Measurements from ENCODE around the gene AKAP17A. TPM values are rescaled to one million over a fixed set of nuclear protein-coding genes. Genes with fewer than 3 reads are reported as not detected.
"Not testable (repeated sequence)": the region's sequence is repeated elsewhere in the genome, so short reads cannot be mapped to it uniquely, and the experiment has no call there.

AKAP17A gene
- total RNA-seq, 1 donor from 2014 or later: 49.8 TPM

DNA sequence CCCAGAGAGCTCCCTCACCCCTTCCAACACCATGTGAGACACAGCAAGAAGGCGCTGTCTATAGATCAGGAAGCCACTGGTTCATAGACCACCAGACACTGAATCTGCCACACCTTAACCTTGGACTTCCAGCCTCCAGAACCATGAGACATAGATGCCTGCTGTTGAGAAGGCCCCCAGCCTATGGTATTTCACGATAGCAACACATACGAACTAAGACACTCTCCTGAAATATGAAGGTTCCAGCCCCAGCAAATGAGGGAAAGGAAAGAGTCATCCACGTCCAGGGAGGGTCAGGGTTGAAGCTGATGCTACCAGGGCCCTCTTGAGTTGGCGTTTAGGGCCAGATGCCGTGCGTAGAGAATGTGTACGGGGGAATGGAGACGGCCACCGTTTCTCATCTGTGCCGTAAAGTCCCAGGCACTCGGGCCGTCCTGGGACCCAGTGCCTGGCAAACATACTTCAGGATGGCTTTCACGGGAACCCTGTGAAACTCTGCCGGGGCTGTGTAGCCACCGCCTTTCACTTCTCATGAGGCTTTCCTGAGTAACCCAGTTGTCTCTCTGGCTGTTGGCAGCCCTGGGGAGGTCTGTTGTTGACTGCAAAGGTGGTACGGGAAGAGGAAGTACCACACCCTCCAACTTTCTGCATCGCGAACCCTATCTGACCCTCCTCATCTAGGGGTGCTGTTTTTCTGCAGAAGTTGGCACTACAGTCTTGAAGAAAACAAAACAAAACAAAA lies 36.8 kb upstream of the AKAP17A start:
- no peaks in the 10 kb centered on the region for H3K4me1 Mint-ChIP-seq (ENCODE audit: unreplicated experiment)
- no peak overlapping the region for H3K4me3 Mint-ChIP-seq
- H3K36me3 Mint-ChIP-seq: no peaks in the 10 kb centered on the region
- peaks cover 5% of the 10 kb centered on the region for H3K9me3 Mint-ChIP-seq
- DNase-seq (ENCODE audit: extremely low spot score, unreplicated experiment): peak; percentile 27
- no peak overlapping the region for H3K27ac Mint-ChIP-seq
- TF ChIP-seq, protein P1, sequence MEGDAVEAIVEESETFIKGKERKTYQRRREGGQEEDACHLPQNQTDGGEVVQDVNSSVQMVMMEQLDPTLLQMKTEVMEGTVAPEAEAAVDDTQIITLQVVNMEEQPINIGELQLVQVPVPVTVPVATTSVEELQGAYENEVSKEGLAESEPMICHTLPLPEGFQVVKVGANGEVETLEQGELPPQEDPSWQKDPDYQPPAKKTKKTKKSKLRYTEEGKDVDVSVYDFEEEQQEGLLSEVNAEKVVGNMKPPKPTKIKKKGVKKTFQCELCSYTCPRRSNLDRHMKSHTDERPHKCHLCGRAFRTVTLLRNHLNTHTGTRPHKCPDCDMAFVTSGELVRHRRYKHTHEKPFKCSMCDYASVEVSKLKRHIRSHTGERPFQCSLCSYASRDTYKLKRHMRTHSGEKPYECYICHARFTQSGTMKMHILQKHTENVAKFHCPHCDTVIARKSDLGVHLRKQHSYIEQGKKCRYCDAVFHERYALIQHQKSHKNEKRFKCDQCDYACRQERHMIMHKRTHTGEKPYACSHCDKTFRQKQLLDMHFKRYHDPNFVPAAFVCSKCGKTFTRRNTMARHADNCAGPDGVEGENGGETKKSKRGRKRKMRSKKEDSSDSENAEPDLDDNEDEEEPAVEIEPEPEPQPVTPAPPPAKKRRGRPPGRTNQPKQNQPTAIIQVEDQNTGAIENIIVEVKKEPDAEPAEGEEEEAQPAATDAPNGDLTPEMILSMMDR (conservative IDR thresholded peaks at IDR 0.05): no peak
- H3K27me3 Mint-ChIP-seq: peaks cover 10% of the 10 kb centered on the region

DNA sequence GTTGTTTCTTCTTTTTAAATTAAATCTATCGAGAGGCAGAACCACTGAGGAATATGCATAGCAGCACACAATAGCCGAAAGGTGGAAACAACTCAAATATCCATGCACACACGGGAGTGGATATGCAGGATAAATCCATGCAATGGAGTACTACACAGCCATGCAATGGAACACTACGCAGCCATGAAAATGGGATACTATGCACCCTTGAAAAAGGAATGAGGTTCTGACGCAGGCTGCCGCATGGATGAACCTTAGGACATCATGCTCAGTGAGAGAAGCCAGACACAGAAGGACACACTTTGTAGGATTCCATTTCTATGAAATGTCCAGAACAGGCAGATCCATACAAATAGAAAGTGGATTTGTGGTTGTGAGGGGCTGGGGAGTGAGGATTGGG lies 36.0 kb upstream of the AKAP17A start:
- Mint-ChIP-seq H3K4me3 (no peak overlapping the region), H3K4me1 (ENCODE audit: unreplicated experiment) (no peaks in the 10 kb centered on the region), H3K36me3 (no peaks in the 10 kb centered on the region), H3K9me3 (peaks cover 5% of the 10 kb centered on the region), H3K27ac (no peak overlapping the region), H3K27me3 (peaks cover 10% of the 10 kb centered on the region)
- TF ChIP-seq, protein P1 (conservative IDR thresholded peaks at IDR 0.05): no peak
- peak; percentile 1 for DNase-seq (ENCODE audit: extremely low spot score, unreplicated experiment)

DNA sequence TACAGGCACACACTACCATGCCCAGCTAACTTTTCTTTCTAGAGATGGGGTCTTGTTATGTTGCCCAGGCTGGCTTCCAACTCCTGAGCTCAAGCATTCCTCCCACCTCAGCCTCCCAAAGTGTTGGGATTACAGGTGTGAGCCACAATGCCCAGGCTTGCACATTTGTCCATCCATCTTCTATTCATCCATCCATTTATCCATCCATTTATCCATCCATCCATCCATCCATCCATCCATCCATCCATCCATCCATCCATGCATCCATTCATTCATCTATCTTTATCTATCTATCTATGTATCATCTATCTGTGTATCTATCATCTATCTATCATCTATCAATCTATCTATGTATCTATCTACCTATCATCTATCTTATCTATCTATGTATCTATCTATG lies 34.0 kb upstream of the AKAP17A start:
- H3K27me3 Mint-ChIP-seq; H3K4me1 Mint-ChIP-seq (ENCODE audit: unreplicated experiment); H3K27ac Mint-ChIP-seq; H3K9me3 Mint-ChIP-seq; H3K36me3 Mint-ChIP-seq; H3K4me3 Mint-ChIP-seq: not testable (repeated sequence)
- DNase-seq (ENCODE audit: extremely low spot score, unreplicated experiment): peak; percentile 4

DNA sequence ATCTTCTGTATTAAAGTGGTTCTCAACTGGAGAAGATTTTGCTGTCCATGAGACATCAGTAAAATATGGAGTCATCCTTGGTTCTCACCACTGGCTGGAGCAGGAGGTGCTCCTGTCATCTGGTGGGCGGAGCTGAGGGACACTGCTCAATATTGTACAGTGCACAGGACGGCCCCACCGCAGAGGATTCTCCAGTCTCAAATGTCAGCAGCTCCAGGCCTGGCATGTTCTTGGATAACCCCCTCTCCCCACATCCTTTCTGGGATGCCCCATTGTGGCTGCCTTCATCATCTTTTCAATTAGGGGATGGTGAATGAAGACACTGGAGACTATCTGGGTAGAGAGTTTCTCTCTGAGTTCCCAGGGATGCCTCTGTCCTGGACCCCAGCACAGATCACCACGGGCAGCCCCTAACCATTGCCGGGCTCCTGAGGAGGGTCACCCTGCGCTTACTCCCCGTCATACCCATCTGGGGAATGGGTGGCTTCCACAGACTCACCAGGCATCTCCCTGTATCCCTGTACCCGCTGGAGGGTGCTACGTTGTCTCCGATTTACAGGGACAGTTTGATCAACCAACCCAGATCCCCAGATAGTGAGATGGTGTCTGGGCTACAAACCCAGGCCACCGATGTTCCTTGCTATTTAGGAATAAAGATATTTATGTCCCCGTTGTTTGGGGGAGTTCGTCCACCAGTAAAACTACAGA lies 32.5 kb upstream of the AKAP17A start:
- H3K4me1 Mint-ChIP-seq (ENCODE audit: unreplicated experiment): no peaks in the 10 kb centered on the region
- peaks cover 5% of the 10 kb centered on the region for H3K9me3 Mint-ChIP-seq
- DNase-seq (ENCODE audit: extremely low spot score, unreplicated experiment): peak; percentile 25
- H3K4me3 Mint-ChIP-seq: no peak overlapping the region
- H3K27ac Mint-ChIP-seq: no peak overlapping the region
- H3K36me3 Mint-ChIP-seq: no peaks in the 10 kb centered on the region
- H3K27me3 Mint-ChIP-seq: peaks cover 5% of the 10 kb centered on the region
- TF ChIP-seq, protein P1 (conservative IDR thresholded peaks at IDR 0.05): no peak

DNA sequence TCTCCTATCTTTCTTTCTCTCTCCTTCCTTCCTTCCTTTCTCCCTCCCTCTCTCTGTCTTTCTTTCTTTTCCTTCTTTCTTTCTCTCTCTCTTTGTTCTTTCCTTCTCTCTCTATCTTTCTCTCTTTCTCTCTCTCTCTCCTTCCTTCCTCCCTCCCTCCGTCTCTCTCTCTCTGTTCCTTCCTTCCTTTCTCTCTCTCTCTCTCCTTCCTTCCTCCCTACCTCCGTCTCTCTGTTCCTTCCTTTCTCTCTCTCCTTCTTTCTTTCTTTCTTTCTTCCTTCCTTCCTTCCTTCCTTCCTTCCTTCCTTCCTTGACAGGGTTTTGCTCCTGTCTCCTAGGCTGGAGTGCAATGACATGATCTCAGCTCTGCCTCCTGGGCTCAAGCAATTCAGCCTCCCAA lies 30.2 kb upstream of the AKAP17A start:
- H3K9me3 Mint-ChIP-seq: no peaks in the 10 kb centered on the region
- H3K4me3 Mint-ChIP-seq: no peak overlapping the region
- H3K36me3 Mint-ChIP-seq: no peaks in the 10 kb centered on the region
- TF ChIP-seq, protein P1 (conservative IDR thresholded peaks at IDR 0.05): no peak
- H3K27ac Mint-ChIP-seq: no peak overlapping the region
- DNase-seq (ENCODE audit: extremely low spot score, unreplicated experiment): no peak
- peaks cover 5% of the 10 kb centered on the region for H3K27me3 Mint-ChIP-seq
- no peaks in the 10 kb centered on the region for H3K4me1 Mint-ChIP-seq (ENCODE audit: unreplicated experiment)

DNA sequence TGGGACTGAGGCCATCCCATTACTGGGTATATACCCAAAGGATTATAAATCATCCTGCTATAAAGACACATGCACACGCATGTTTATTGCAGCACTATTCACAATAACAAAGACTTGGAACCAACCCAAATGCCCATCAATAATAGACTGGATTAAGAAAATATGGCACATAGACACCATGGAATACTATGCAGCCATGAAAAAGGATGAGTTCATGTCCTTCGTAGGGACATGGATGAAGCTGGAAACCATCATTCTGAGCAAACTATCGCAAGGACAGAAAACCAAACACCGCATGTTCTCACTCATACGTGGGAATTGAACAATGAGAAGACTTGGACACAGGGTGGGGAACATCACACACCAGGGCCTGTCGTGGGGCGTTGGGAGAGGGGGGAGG lies 27.3 kb upstream of the AKAP17A start:
- H3K36me3 Mint-ChIP-seq; H3K9me3 Mint-ChIP-seq; H3K27me3 Mint-ChIP-seq; H3K4me3 Mint-ChIP-seq; H3K27ac Mint-ChIP-seq; H3K4me1 Mint-ChIP-seq (ENCODE audit: unreplicated experiment): not testable (repeated sequence)
- peak; percentile 3 for DNase-seq (ENCODE audit: extremely low spot score, unreplicated experiment)

All from type B pancreatic cell (in vitro differentiated cells).